HEK293 (cell line): ENCODE results near the gene SYS1.

Experiments
- FEZF1 ChIP-seq: fragments of 450-650 bp; formaldehyde crosslinking; IDR thresholded peaks from 2 replicates; pipeline ENCODE4 v1.5.1; 2016; ENCODE audit warnings: missing biosample characterization, missing genetic modification characterization
- KLF7 ChIP-seq: fragments of 450-650 bp; formaldehyde crosslinking; IDR thresholded peaks from 2 replicates; pipeline ENCODE4 v1.5.1; 2016; ENCODE audit warnings: missing biosample characterization, missing genetic modification characterization, borderline replicate concordance
- PRDM1 ChIP-seq: fragments of 450-650 bp; formaldehyde crosslinking; IDR thresholded peaks from 2 replicates; pipeline ENCODE4; 2016; ENCODE audit warnings: missing biosample characterization, missing genetic modification characterization
- SALL2 ChIP-seq: fragments of 450-650 bp; formaldehyde crosslinking; IDR thresholded peaks from 2 replicates; pipeline ENCODE4 v1.5.0; 2017; ENCODE audit warnings: missing biosample characterization, mild to moderate bottlenecking, missing genetic modification characterization, borderline replicate concordance
- TRIM28 ChIP-seq: IDR thresholded peaks from 2 replicates; pipeline ENCODE4 v1.6.1; 2011; ENCODE audit warnings: low read length, control low read depth, borderline replicate concordance
- ZBTB48 ChIP-seq: fragments of 450-650 bp; formaldehyde crosslinking; IDR thresholded peaks from 2 replicates; pipeline ENCODE4 v1.5.1; 2016; ENCODE audit warnings: missing biosample characterization, missing genetic modification characterization
- ZBTB8A ChIP-seq: fragments of 450-650 bp; formaldehyde crosslinking; IDR thresholded peaks from 2 replicates; pipeline ENCODE4 v1.5.1; 2016; ENCODE audit warnings: missing biosample characterization, missing genetic modification characterization
- ZNF114 ChIP-seq: fragments of 450-650 bp; formaldehyde crosslinking; IDR thresholded peaks from 2 replicates; pipeline ENCODE4 v1.5.0; 2017; ENCODE audit warnings: missing biosample characterization, missing genetic modification characterization
- ZNF132 ChIP-seq: fragments of 450-650 bp; formaldehyde crosslinking; IDR thresholded peaks from 2 replicates; pipeline ENCODE4 v1.5.1; 2017; ENCODE audit warnings: missing biosample characterization, missing genetic modification characterization, borderline replicate concordance
- ZNF2 ChIP-seq: fragments of 450-650 bp; formaldehyde crosslinking; IDR thresholded peaks from 2 replicates; pipeline ENCODE4 v1.5.1; 2016; ENCODE audit warnings: missing biosample characterization, missing genetic modification characterization
- ZNF221 ChIP-seq: fragments of 450-650 bp; formaldehyde crosslinking; IDR thresholded peaks from 2 replicates; pipeline ENCODE4 v1.5.1; 2017; ENCODE audit warnings: missing biosample characterization, missing genetic modification characterization, borderline replicate concordance
- ZNF239 ChIP-seq: fragments of 450-650 bp; formaldehyde crosslinking; IDR thresholded peaks from 2 replicates; pipeline ENCODE4 v1.5.1; 2016; ENCODE audit warnings: missing biosample characterization, missing genetic modification characterization
- ZNF335 ChIP-seq: fragments of 450-650 bp; formaldehyde crosslinking; conservative IDR thresholded peaks from 2 replicates; pipeline ENCODE4 v1.5.1; 2016; ENCODE audit warnings: missing biosample characterization, missing genetic modification characterization
- ZNF354C ChIP-seq: fragments of 450-650 bp; formaldehyde crosslinking; IDR thresholded peaks from 2 replicates; pipeline ENCODE4 v1.5.1; 2016; ENCODE audit warnings: missing biosample characterization, missing genetic modification characterization, low read depth, borderline replicate concordance
- ZNF366 ChIP-seq: fragments of 450-650 bp; formaldehyde crosslinking; conservative IDR thresholded peaks from 2 replicates; pipeline ENCODE4 v1.5.1; 2016; ENCODE audit warnings: missing biosample characterization, missing genetic modification characterization
- ZNF394 ChIP-seq: fragments of 450-650 bp; formaldehyde crosslinking; IDR thresholded peaks from 2 replicates; pipeline ENCODE4 v1.5.1; 2016; ENCODE audit warnings: missing biosample characterization, missing genetic modification characterization, mild to moderate bottlenecking, moderate library complexity, borderline replicate concordance
- ZNF433 ChIP-seq: fragments of 450-650 bp; formaldehyde crosslinking; IDR thresholded peaks from 2 replicates; pipeline ENCODE4 v1.5.1; 2016; ENCODE audit warnings: missing biosample characterization, missing genetic modification characterization, low read depth
- ZNF555 ChIP-seq: fragments of 450-650 bp; formaldehyde crosslinking; conservative IDR thresholded peaks from 2 replicates; pipeline ENCODE4 v1.5.1; 2017; ENCODE audit warnings: missing biosample characterization, mild to moderate bottlenecking, missing genetic modification characterization, inconsistent platforms
- ZNF560 ChIP-seq: fragments of 450-650 bp; formaldehyde crosslinking; IDR thresholded peaks from 2 replicates; pipeline ENCODE4 v1.5.1; 2017; ENCODE audit warnings: missing biosample characterization, missing genetic modification characterization, borderline replicate concordance
- ZNF596 ChIP-seq: fragments of 450-650 bp; IDR thresholded peaks from 2 replicates; pipeline ENCODE4 v1.5.0; 2018; ENCODE audit warnings: missing biosample characterization, mild to moderate bottlenecking, missing genetic modification characterization, moderate library complexity
- ZNF677 ChIP-seq: fragments of 450-650 bp; IDR thresholded peaks from 2 replicates; pipeline ENCODE4 v1.5.0; 2018; ENCODE audit warnings: missing biosample characterization, mild to moderate bottlenecking, missing genetic modification characterization, moderate library complexity
- ZNF777 ChIP-seq: fragments of 450-650 bp; formaldehyde crosslinking; IDR thresholded peaks from 2 replicates; pipeline ENCODE4 v1.5.1; 2017; ENCODE audit warnings: missing biosample characterization, missing genetic modification characterization, borderline replicate concordance
- ZSCAN16 ChIP-seq: fragments of 450-650 bp; formaldehyde crosslinking; IDR thresholded peaks from 2 replicates; pipeline ENCODE4 v1.5.1; 2016; ENCODE audit warnings: missing biosample characterization, missing genetic modification characterization
- TF ChIP-seq, protein P1 (sequence below): fragments of 450-650 bp; formaldehyde crosslinking; IDR thresholded peaks from 2 replicates; pipeline ENCODE4 v1.5.1; 2016; ENCODE audit warnings: missing biosample characterization, missing genetic modification characterization
- TF ChIP-seq, protein P2 (sequence below): fragments of 450-650 bp; formaldehyde crosslinking; IDR thresholded peaks from 2 replicates; pipeline ENCODE4 v1.5.1; 2017; ENCODE audit warnings: missing biosample characterization, missing genetic modification characterization
- TF ChIP-seq, protein P3 (sequence below): fragments of 450-650 bp; formaldehyde crosslinking; IDR thresholded peaks from 2 replicates; pipeline ENCODE4 v1.5.1; 2016; ENCODE audit warnings: missing biosample characterization, missing genetic modification characterization
- TF ChIP-seq, protein P4 (sequence below): fragments of 450-650 bp; formaldehyde crosslinking; optimal IDR thresholded peaks from 2 replicates; pipeline ENCODE3; 2016; ENCODE audit warnings: missing biosample characterization, mild to moderate bottlenecking, missing genetic modification characterization
- TF ChIP-seq, protein P5 (sequence below): fragments of 450-650 bp; formaldehyde crosslinking; IDR thresholded peaks from 2 replicates; pipeline ENCODE4 v1.5.1; 2016; ENCODE audit warnings: missing biosample characterization, missing genetic modification characterization

The SYS1 gene

DNA sequence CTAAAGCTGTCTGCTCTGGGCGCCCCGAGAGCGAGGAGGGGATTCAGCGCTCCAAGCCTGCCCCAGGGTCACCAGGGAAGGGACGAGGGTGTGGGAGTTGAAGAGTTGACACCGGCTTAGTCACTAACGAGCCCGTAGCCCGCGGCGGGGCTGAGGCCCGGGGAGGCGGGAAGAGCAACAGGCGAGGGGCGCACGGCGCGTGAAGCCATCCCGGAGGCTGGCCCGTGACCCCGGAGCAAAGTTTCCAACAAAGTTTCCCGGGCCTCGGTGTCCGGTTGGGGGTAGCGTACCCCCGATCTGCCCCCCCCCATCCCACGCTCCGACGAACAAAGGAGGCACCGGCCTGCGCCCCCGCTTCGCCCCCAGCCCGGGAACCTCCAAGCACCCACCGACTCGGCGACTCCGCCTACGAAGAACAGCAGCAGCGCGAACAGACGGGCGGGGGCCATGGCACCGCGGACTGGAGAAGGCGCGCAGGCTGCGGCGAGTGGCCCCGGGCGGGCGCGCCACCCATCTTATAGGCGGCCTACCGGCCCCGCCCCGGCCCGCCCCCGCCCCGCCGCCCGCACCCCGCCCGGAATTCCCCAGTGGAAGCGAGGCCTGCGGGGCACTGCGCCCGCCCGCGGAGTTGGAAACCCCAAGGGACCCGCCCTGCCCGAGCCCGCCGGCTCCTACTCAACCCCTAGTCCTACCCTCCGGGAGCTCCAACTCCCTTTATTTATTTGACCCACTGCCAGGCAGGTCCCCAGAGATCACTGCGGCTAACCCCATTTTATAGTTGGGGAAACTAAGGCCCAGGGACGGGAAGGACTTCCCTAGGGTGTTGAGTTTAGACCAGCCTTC is 14.8 kb upstream of the SYS1 start, which contains the start of gene SDC4 (continued):
- 0 out of 2 replicates have a peak, but pooled peaks have one; percentile 64 for TF ChIP-seq ZNF2 (tag by site-specific recombination)
- TF ChIP-seq ZBTB8A (tag by site-specific recombination), result peak; percentile 82
- peak; percentile 57; the same call in 1 of the 2 replicates for TF ChIP-seq ZNF777 (tag by site-specific recombination)
- no peak for TF ChIP-seq ZSCAN16
- no peak for TF ChIP-seq FEZF1
- TF ChIP-seq TRIM28, result no peak
- no peak for TF ChIP-seq ZNF221 (tag by site-specific recombination)
- no peak for TF ChIP-seq ZNF132 (tag by site-specific recombination)
- TF ChIP-seq ZNF433, result no peak
- TF ChIP-seq, protein P1, sequence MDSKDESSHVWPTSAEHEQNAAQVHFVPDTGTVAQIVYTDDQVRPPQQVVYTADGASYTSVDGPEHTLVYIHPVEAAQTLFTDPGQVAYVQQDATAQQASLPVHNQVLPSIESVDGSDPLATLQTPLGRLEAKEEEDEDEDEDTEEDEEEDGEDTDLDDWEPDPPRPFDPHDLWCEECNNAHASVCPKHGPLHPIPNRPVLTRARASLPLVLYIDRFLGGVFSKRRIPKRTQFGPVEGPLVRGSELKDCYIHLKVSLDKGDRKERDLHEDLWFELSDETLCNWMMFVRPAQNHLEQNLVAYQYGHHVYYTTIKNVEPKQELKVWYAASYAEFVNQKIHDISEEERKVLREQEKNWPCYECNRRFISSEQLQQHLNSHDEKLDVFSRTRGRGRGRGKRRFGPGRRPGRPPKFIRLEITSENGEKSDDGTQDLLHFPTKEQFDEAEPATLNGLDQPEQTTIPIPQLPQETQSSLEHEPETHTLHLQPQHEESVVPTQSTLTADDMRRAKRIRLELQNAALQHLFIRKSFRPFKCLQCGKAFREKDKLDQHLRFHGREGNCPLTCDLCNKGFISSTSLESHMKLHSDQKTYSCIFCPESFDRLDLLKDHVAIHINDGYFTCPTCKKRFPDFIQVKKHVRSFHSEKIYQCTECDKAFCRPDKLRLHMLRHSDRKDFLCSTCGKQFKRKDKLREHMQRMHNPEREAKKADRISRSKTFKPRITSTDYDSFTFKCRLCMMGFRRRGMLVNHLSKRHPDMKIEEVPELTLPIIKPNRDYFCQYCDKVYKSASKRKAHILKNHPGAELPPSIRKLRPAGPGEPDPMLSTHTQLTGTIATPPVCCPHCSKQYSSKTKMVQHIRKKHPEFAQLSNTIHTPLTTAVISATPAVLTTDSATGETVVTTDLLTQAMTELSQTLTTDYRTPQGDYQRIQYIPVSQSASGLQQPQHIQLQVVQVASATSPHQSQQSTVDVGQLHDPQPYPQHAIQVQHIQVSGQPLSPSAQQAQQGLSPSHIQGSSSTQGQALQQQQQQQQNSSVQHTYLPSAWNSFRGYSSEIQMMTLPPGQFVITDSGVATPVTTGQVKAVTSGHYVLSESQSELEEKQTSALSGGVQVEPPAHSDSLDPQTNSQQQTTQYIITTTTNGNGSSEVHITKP, result peak; percentile 86
- TF ChIP-seq ZNF354C (tag by site-specific recombination), result no peak
- TF ChIP-seq ZNF366 (tag by site-specific recombination), result no peak
- no peak for TF ChIP-seq SALL2
- TF ChIP-seq ZNF555 (tag by site-specific recombination), result no peak
- 0 out of 2 replicates have a peak, but pooled peaks have one; percentile 4 for TF ChIP-seq KLF7 (tag by site-specific recombination)
- TF ChIP-seq ZNF596, result no peak
- TF ChIP-seq ZNF394 (tag by site-specific recombination), result peak; percentile 53; the same call in 1 of the 2 replicates
- TF ChIP-seq, protein P2, sequence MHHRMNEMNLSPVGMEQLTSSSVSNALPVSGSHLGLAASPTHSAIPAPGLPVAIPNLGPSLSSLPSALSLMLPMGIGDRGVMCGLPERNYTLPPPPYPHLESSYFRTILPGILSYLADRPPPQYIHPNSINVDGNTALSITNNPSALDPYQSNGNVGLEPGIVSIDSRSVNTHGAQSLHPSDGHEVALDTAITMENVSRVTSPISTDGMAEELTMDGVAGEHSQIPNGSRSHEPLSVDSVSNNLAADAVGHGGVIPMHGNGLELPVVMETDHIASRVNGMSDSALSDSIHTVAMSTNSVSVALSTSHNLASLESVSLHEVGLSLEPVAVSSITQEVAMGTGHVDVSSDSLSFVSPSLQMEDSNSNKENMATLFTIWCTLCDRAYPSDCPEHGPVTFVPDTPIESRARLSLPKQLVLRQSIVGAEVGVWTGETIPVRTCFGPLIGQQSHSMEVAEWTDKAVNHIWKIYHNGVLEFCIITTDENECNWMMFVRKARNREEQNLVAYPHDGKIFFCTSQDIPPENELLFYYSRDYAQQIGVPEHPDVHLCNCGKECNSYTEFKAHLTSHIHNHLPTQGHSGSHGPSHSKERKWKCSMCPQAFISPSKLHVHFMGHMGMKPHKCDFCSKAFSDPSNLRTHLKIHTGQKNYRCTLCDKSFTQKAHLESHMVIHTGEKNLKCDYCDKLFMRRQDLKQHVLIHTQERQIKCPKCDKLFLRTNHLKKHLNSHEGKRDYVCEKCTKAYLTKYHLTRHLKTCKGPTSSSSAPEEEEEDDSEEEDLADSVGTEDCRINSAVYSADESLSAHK (tag by site-specific recombination), result no peak; the same call in 1 of the 2 replicates
- TF ChIP-seq ZNF114 (tag by site-specific recombination), result no peak
- TF ChIP-seq ZNF335 (tag by site-specific recombination), result peak; percentile 77
- TF ChIP-seq, protein P3, sequence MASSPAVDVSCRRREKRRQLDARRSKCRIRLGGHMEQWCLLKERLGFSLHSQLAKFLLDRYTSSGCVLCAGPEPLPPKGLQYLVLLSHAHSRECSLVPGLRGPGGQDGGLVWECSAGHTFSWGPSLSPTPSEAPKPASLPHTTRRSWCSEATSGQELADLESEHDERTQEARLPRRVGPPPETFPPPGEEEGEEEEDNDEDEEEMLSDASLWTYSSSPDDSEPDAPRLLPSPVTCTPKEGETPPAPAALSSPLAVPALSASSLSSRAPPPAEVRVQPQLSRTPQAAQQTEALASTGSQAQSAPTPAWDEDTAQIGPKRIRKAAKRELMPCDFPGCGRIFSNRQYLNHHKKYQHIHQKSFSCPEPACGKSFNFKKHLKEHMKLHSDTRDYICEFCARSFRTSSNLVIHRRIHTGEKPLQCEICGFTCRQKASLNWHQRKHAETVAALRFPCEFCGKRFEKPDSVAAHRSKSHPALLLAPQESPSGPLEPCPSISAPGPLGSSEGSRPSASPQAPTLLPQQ (tag by site-specific recombination), result peak; percentile 35; the same call in 1 of the 2 replicates
- no peak for TF ChIP-seq ZNF239 (tag by site-specific recombination)
- TF ChIP-seq ZNF677 (tag by site-specific recombination), result no peak
- no peak for TF ChIP-seq PRDM1 (tag by site-specific recombination)
- TF ChIP-seq, protein P4, sequence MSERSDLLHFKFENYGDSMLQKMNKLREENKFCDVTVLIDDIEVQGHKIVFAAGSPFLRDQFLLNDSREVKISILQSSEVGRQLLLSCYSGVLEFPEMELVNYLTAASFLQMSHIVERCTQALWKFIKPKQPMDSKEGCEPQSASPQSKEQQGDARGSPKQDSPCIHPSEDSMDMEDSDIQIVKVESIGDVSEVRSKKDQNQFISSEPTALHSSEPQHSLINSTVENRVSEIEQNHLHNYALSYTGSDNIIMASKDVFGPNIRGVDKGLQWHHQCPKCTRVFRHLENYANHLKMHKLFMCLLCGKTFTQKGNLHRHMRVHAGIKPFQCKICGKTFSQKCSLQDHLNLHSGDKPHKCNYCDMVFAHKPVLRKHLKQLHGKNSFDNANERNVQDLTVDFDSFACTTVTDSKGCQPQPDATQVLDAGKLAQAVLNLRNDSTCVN, result peak; percentile 88
- TF ChIP-seq ZNF560, result no peak
- TF ChIP-seq, protein P5, sequence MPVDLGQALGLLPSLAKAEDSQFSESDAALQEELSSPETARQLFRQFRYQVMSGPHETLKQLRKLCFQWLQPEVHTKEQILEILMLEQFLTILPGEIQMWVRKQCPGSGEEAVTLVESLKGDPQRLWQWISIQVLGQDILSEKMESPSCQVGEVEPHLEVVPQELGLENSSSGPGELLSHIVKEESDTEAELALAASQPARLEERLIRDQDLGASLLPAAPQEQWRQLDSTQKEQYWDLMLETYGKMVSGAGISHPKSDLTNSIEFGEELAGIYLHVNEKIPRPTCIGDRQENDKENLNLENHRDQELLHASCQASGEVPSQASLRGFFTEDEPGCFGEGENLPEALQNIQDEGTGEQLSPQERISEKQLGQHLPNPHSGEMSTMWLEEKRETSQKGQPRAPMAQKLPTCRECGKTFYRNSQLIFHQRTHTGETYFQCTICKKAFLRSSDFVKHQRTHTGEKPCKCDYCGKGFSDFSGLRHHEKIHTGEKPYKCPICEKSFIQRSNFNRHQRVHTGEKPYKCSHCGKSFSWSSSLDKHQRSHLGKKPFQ, result no peak
- peak; percentile 45; the same call in 1 of the 2 replicates for TF ChIP-seq ZBTB48 (tag by site-specific recombination)
